Measurements from ENCODE around the gene C9orf153.

C9orf153 gene

GRCh38 chr9:86285261-86285660, 25.8 kb upstream of the C9orf153 start:
- H3K36me3 ChIP-seq (ENCODE audit: insufficient read depth, low read length), result no peaks in the 10 kb centered on the region
- no peak overlapping the region for H3K27ac ChIP-seq (ENCODE audit: low read depth, low read length)
- peaks cover 14% of the 10 kb centered on the region for H3K79me2 ChIP-seq (ENCODE audit: control insufficient read depth, insufficient read depth, low read length, unreplicated experiment)
- no peak overlapping the region for H3K4me3 ChIP-seq (ENCODE audit: low read depth, low read length)
- H2AFZ ChIP-seq (ENCODE audit: low read length, unreplicated experiment), result no peak overlapping the region
- no peaks in the 10 kb centered on the region for H3K27me3 ChIP-seq (ENCODE audit: insufficient read depth, low read length)
- H3K4me1 ChIP-seq (ENCODE audit: control insufficient read depth, insufficient read depth, low read length, unreplicated experiment), result peaks cover 15% of the 10 kb centered on the region

- H2AFZ ChIP-seq (ENCODE audit: low read length, unreplicated experiment), result peak overlapping the region; percentile 86
- peak overlapping the region; percentile 95 for H3K4me3 ChIP-seq (ENCODE audit: low read depth, low read length)
- H3K4me1 ChIP-seq (ENCODE audit: control insufficient read depth, insufficient read depth, low read length, unreplicated experiment), result peaks cover 15% of the 10 kb centered on the region
- H3K27me3 ChIP-seq (ENCODE audit: insufficient read depth, low read length), result no peaks in the 10 kb centered on the region
- peaks cover 33% of the 10 kb centered on the region for H3K79me2 ChIP-seq (ENCODE audit: control insufficient read depth, insufficient read depth, low read length, unreplicated experiment)
- peak overlapping the region; percentile 90 for H3K27ac ChIP-seq (ENCODE audit: low read depth, low read length)
- 0 out of 2 replicates have a peak, but pooled peaks cover 6% of the 10 kb centered on the region for H3K36me3 ChIP-seq (ENCODE audit: insufficient read depth, low read length)
Observed at GRCh38 chr9:86282979-86283535, 23.6 kb upstream of the C9orf153 start.

- Histone ChIP-seq H3K27ac (ENCODE audit: low read depth, low read length) (peak within 1 kb of the TSS; percentile 90), H3K79me2 (ENCODE audit: control insufficient read depth, insufficient read depth, low read length, unreplicated experiment) (peaks cover 40% of the 10 kb centered on the region), H3K4me3 (ENCODE audit: low read depth, low read length) (peak within 1 kb of the TSS; percentile 95), H3K36me3 (ENCODE audit: insufficient read depth, low read length) (0 out of 2 replicates have a peak, but pooled peaks cover 6% of the 10 kb centered on the region), H2AFZ (ENCODE audit: low read length, unreplicated experiment) (peak within 1 kb of the TSS; percentile 87), H3K4me1 (ENCODE audit: control insufficient read depth, insufficient read depth, low read length, unreplicated experiment) (peaks cover 15% of the 10 kb centered on the region), H3K27me3 (ENCODE audit: insufficient read depth, low read length) (no peaks in the 10 kb centered on the region)
Observed at GRCh38 chr9:86282077-86282978, 22.9 kb upstream of the C9orf153 start, which contains the start of gene ISCA1. ISCA1 (minus strand) TSS chr9:86282538; CDS start chr9:86282458, 80 bp downstream.

GRCh38 chr9:86281593-86282076, 22.2 kb upstream of the C9orf153 start:
- H3K79me2 ChIP-seq (ENCODE audit: control insufficient read depth, insufficient read depth, low read length, unreplicated experiment), result peaks cover 45% of the 10 kb centered on the region
- 0 out of 2 replicates have a peak, but pooled peaks cover 6% of the 10 kb centered on the region for H3K36me3 ChIP-seq (ENCODE audit: insufficient read depth, low read length)
- H2AFZ ChIP-seq (ENCODE audit: low read length, unreplicated experiment), result peak overlapping the region; percentile 87
- H3K4me1 ChIP-seq (ENCODE audit: control insufficient read depth, insufficient read depth, low read length, unreplicated experiment), result peaks cover 15% of the 10 kb centered on the region
- peak overlapping the region; percentile 90 for H3K27ac ChIP-seq (ENCODE audit: low read depth, low read length)
- peak overlapping the region; percentile 95 for H3K4me3 ChIP-seq (ENCODE audit: low read depth, low read length)
- no peaks in the 10 kb centered on the region for H3K27me3 ChIP-seq (ENCODE audit: insufficient read depth, low read length)

- 0 out of 2 replicates have a peak, but pooled peaks cover 6% of the 10 kb centered on the region for H3K36me3 ChIP-seq (ENCODE audit: insufficient read depth, low read length)
- H3K27ac ChIP-seq (ENCODE audit: low read depth, low read length), result no peak overlapping the region
- peaks cover 15% of the 10 kb centered on the region for H3K4me1 ChIP-seq (ENCODE audit: control insufficient read depth, insufficient read depth, low read length, unreplicated experiment)
- peaks cover 50% of the 10 kb centered on the region for H3K79me2 ChIP-seq (ENCODE audit: control insufficient read depth, insufficient read depth, low read length, unreplicated experiment)
- no peak overlapping the region for H2AFZ ChIP-seq (ENCODE audit: low read length, unreplicated experiment)
- peak overlapping the region; percentile 95 for H3K4me3 ChIP-seq (ENCODE audit: low read depth, low read length)
- no peaks in the 10 kb centered on the region for H3K27me3 ChIP-seq (ENCODE audit: insufficient read depth, low read length)
Observed at GRCh38 chr9:86280580-86280979, 21.1 kb upstream of the C9orf153 start.

- Histone ChIP-seq H3K79me2 (ENCODE audit: control insufficient read depth, insufficient read depth, low read length, unreplicated experiment) (peaks cover 56% of the 10 kb centered on the region), H3K36me3 (ENCODE audit: insufficient read depth, low read length) (0 out of 2 replicates have a peak, but pooled peaks cover 6% of the 10 kb centered on the region)
Observed at GRCh38 chr9:86279839-86280238, 20.4 kb upstream of the C9orf153 start.

GRCh38 chr9:86277072-86277471, 17.6 kb upstream of the C9orf153 start:
- H3K36me3 ChIP-seq (ENCODE audit: insufficient read depth, low read length), result peaks cover 23% of the 10 kb centered on the region
- H3K4me1 ChIP-seq (ENCODE audit: control insufficient read depth, insufficient read depth, low read length, unreplicated experiment), result peaks cover 8% of the 10 kb centered on the region
- H3K27me3 ChIP-seq (ENCODE audit: insufficient read depth, low read length), result no peaks in the 10 kb centered on the region
- peaks cover 66% of the 10 kb centered on the region for H3K79me2 ChIP-seq (ENCODE audit: control insufficient read depth, insufficient read depth, low read length, unreplicated experiment)
- H3K4me3 ChIP-seq (ENCODE audit: low read depth, low read length), result no peak overlapping the region
- H3K27ac ChIP-seq (ENCODE audit: low read depth, low read length), result no peak overlapping the region
- no peak overlapping the region for H2AFZ ChIP-seq (ENCODE audit: low read length, unreplicated experiment)

More at GRCh38 chr9:86279839-86280238, 20.4 kb upstream of the C9orf153 start:
- peaks cover 15% of the 10 kb centered on the region for H3K4me1 ChIP-seq (ENCODE audit: control insufficient read depth, insufficient read depth, low read length, unreplicated experiment)
- H3K27ac ChIP-seq (ENCODE audit: low read depth, low read length), result no peak overlapping the region
- H3K4me3 ChIP-seq (ENCODE audit: low read depth, low read length), result no peak overlapping the region
- no peak overlapping the region for H2AFZ ChIP-seq (ENCODE audit: low read length, unreplicated experiment)
- no peaks in the 10 kb centered on the region for H3K27me3 ChIP-seq (ENCODE audit: insufficient read depth, low read length)

- no peak overlapping the region for H3K27ac ChIP-seq (ENCODE audit: low read depth, low read length)
- peaks cover 35% of the 10 kb centered on the region for H3K36me3 ChIP-seq (ENCODE audit: insufficient read depth, low read length)
- H3K79me2 ChIP-seq (ENCODE audit: control insufficient read depth, insufficient read depth, low read length, unreplicated experiment), result peaks cover 66% of the 10 kb centered on the region
- H3K4me1 ChIP-seq (ENCODE audit: control insufficient read depth, insufficient read depth, low read length, unreplicated experiment), result peaks cover 5% of the 10 kb centered on the region
- no peak overlapping the region for H3K4me3 ChIP-seq (ENCODE audit: low read depth, low read length)
- H2AFZ ChIP-seq (ENCODE audit: low read length, unreplicated experiment), result no peak overlapping the region
- no peaks in the 10 kb centered on the region for H3K27me3 ChIP-seq (ENCODE audit: insufficient read depth, low read length)
Observed at GRCh38 chr9:86275962-86276361, 16.5 kb upstream of the C9orf153 start.

GRCh38 chr9:86274821-86275643, 15.6 kb upstream of the C9orf153 start:
- H3K27ac ChIP-seq (ENCODE audit: low read depth, low read length), result no peak overlapping the region
- peaks cover 59% of the 10 kb centered on the region for H3K79me2 ChIP-seq (ENCODE audit: control insufficient read depth, insufficient read depth, low read length, unreplicated experiment)
- no peak overlapping the region for H2AFZ ChIP-seq (ENCODE audit: low read length, unreplicated experiment)
- no peaks in the 10 kb centered on the region for H3K4me1 ChIP-seq (ENCODE audit: control insufficient read depth, insufficient read depth, low read length, unreplicated experiment)
- H3K27me3 ChIP-seq (ENCODE audit: insufficient read depth, low read length), result no peaks in the 10 kb centered on the region
- H3K36me3 ChIP-seq (ENCODE audit: insufficient read depth, low read length), result peaks cover 35% of the 10 kb centered on the region
- H3K4me3 ChIP-seq (ENCODE audit: low read depth, low read length), result no peak overlapping the region

- H3K27ac ChIP-seq (ENCODE audit: low read depth, low read length), result no peak overlapping the region
- H3K79me2 ChIP-seq (ENCODE audit: control insufficient read depth, insufficient read depth, low read length, unreplicated experiment), result peaks cover 36% of the 10 kb centered on the region
- H3K27me3 ChIP-seq (ENCODE audit: insufficient read depth, low read length), result no peaks in the 10 kb centered on the region
- H2AFZ ChIP-seq (ENCODE audit: low read length, unreplicated experiment), result no peak overlapping the region
- H3K4me1 ChIP-seq (ENCODE audit: control insufficient read depth, insufficient read depth, low read length, unreplicated experiment), result no peaks in the 10 kb centered on the region
- peaks cover 29% of the 10 kb centered on the region for H3K36me3 ChIP-seq (ENCODE audit: insufficient read depth, low read length)
- no peak overlapping the region for H3K4me3 ChIP-seq (ENCODE audit: low read depth, low read length)
Observed at GRCh38 chr9:86272221-86272620, 12.8 kb upstream of the C9orf153 start.

Measured in ACC112 (cell line).